Sigmoid colon (tissue), 7 donors: ENCODE data around the gene CNDP2. TPM values are rescaled to one million over a fixed set of nuclear protein-coding genes. Genes with fewer than 3 reads are reported as not detected.

ENCODE experiments used
- DNase-seq: peaks from one replicate; pipeline ENCODE4 v3.0.0-alpha.2; 2019
- H3K27ac ChIP-seq, 4 donors: fragments of 200-600 bp; sonication (generic); one replicate each; pipeline ENCODE4 v1.5.1; 2016 to 2019; ENCODE audit warnings: mild to moderate bottlenecking in 1 of 4
- H3K27me3 ChIP-seq, 3 donors: fragments of 200-600 bp; sonication (generic); one replicate each; pipeline ENCODE4 v1.5.1; 2019; ENCODE audit warnings: mild to moderate bottlenecking in 1 of 3
- H3K36me3 ChIP-seq, 4 donors: fragments of 200-600 bp; sonication (generic); one replicate each; pipeline ENCODE4 v1.5.1; 2016 to 2019
- H3K4me1 ChIP-seq, 4 donors: fragments of 200-600 bp; sonication (generic); one replicate each; pipeline ENCODE4 v1.5.1; 2017 to 2019
- H3K4me3 ChIP-seq, 4 donors: fragments of 200-600 bp; sonication (generic); one replicate each; pipeline ENCODE4 v1.5.1; 2017 to 2019; ENCODE audit warnings: mild to moderate bottlenecking in 2 of 4, moderate library complexity in 1 of 4
- H3K9me3 ChIP-seq, 4 donors: fragments of 200-600 bp in 3 of 4; sonication (generic) in 3 of 4; one replicate each; pipeline versions ENCODE4 v1.5.1 to v1.6.1; 2013 to 2019
- CTCF ChIP-seq, 4 experiments: fragments of 450-650 bp in 3 of 4; fragments of 200-600 bp in 1 of 4; IDR thresholded peaks; one replicate each; pipeline ENCODE4 v1.5.1; 2016 to 2019; ENCODE audit warnings: antibody characterized with exemption in 4 of 4, mild to moderate bottlenecking in 3 of 4, moderate library complexity in 2 of 4
- EP300 ChIP-seq, 4 donors: sonication (generic); formaldehyde crosslinking; IDR thresholded peaks; one replicate each; pipeline ENCODE4 v1.6.1; 2017; ENCODE audit warnings: antibody characterized with exemption in 4 of 4
- POLR2A ChIP-seq, 2 donors: fragments of 450-650 bp; IDR thresholded peaks; one replicate each; pipeline ENCODE4 v1.6.1; 2016; ENCODE audit warnings: antibody characterized with exemption in 2 of 2, mild to moderate bottlenecking in 2 of 2, moderate library complexity in 2 of 2
- POLR2AphosphoS5 ChIP-seq, 4 donors: sonication (generic); formaldehyde crosslinking; IDR thresholded peaks; one replicate each; pipeline ENCODE4 v1.6.1; 2017; ENCODE audit warnings: antibody characterized with exemption in 4 of 4
- WGBS, 2 donors: extraction: QIAGEN DNeasy Blood & Tissue Kit; methylation state at CpG; one replicate each; pipeline ENCODE4 v1.1.7; 2013; 5-methylcytosine and 5-hydroxymethylcytosine counted together
- intact Hi-C: fragments of 100-400 bp; cut with DNase I; formaldehyde crosslinking; loops from one replicate; pipeline ENCODE4 v1.15.1; 2023
- polyA plus RNA-seq, 3 donors: library from polyadenylated mRNA; stranded (reverse); fragments of 200-250 nt; gene quantifications; one replicate each; pipeline ENCODE4 v1.2.3, GENCODE V29; 2013
- total RNA-seq, 4 donors: library from RNA; depleted of rRNA; stranded (reverse); fragments of >200 nt; gene quantifications; one replicate each; pipeline ENCODE4 v1.1.0, GENCODE V29; 2016
- donor health status: healthy with polysubstance abuse.
- donor health status: Bipolar disorder and iron deficiency.
- donor health status: healthy.

CNDP2 gene
- total and polyA plus RNA-seq, 7 donors = 29.3 to 179 (median 53.5) TPM

GRCh38 chr18:74493689-74494088 is 2.5 kb upstream of the CNDP2 start:
- intact Hi-C loops = no loop called here
- TF ChIP-seq CTCF (IDR thresholded peaks at IDR 0.05) (peak in 3 of 4 experiments; percentile 50 to 71 (median 60)), EP300 (IDR thresholded peaks at IDR 0.05) (no peak)
- whole genome bisulfite sequencing, 2 donors = 30 to 62% methylated on average over 1 of the region's 1 CpG

GRCh38 chr18:74494514-74494913 is 1.6 kb upstream of the CNDP2 start:
- intact Hi-C loops = no loop called here
- WGBS, 2 donors = 22 to 66% methylated on average over 1 of the region's 1 CpG
- peaks cover 0 to 18% (median 9%) of the 10 kb centered on the region in 4 donors for H3K4me1 ChIP-seq

More at GRCh38 chr18:74493689-74494088, 2.5 kb upstream of the CNDP2 start:
- H3K4me3 ChIP-seq = no peak overlapping the region
- no peak for DNase-seq
- H3K27me3 ChIP-seq = no peaks in the 10 kb centered on the region
- no peak overlapping the region for H3K27ac ChIP-seq
- H3K9me3 ChIP-seq = peaks cover 0 to 2% (median 0%) of the 10 kb centered on the region in 4 donors
- H3K36me3 ChIP-seq = no peaks in the 10 kb centered on the region
- peaks cover 0 to 18% (median 5%) of the 10 kb centered on the region in 4 donors for H3K4me1 ChIP-seq

GRCh38 chr18:74496508-74497323 is 553 bp downstream of the CNDP2 start:
- H3K36me3 ChIP-seq = peaks cover 0 to 8% (median 3%) of the 10 kb centered on the region in 4 donors
- H3K4me3 ChIP-seq = peak overlapping the region; percentile 63 to 96 (median 84)
- H3K9me3 ChIP-seq = peaks cover 0 to 2% (median 0%) of the 10 kb centered on the region in 4 donors
- H3K27ac ChIP-seq = peak overlapping the region; percentile 87 to 92 (median 90)
- TF ChIP-seq POLR2A (IDR thresholded peaks at IDR 0.05) (peak in 1 of 2 donors; percentile 4), EP300 (IDR thresholded peaks at IDR 0.05) (no peak), CTCF (IDR thresholded peaks at IDR 0.05) (peak in 1 of 4 experiments; percentile 15)
- peak; percentile 85 for DNase-seq
- intact Hi-C loops = loop anchor here (1.0 to 5.0 kb wide), 5 partner anchors 100 to 348 kb away; partner anchors contain the start of genes TIMM21 and ZNF407
- H3K4me1 ChIP-seq = peaks cover 0 to 18% (median 9%) of the 10 kb centered on the region in 4 donors
- 2 to 5% methylated on average over 48 of the region's 48 CpGs for WGBS, 2 donors
- no peaks in the 10 kb centered on the region for H3K27me3 ChIP-seq

More at GRCh38 chr18:74494514-74494913, 1.6 kb upstream of the CNDP2 start:
- no peak for TF ChIP-seq CTCF (IDR thresholded peaks at IDR 0.05)
- no peak for TF ChIP-seq POLR2A (IDR thresholded peaks at IDR 0.05)
- TF ChIP-seq POLR2AphosphoS5 (IDR thresholded peaks at IDR 0.05) = no peak
- TF ChIP-seq EP300 (IDR thresholded peaks at IDR 0.05) = no peak
- H3K27me3 ChIP-seq = no peaks in the 10 kb centered on the region
- H3K36me3 ChIP-seq = no peaks in the 10 kb centered on the region
- peaks cover 0 to 2% (median 0%) of the 10 kb centered on the region in 4 donors for H3K9me3 ChIP-seq
- no peak overlapping the region for H3K4me3 ChIP-seq
- no peak for DNase-seq
- no peak overlapping the region for H3K27ac ChIP-seq

GRCh38 chr18:74497324-74497676 is 1.1 kb downstream of the CNDP2 start:
- intact Hi-C loops = loop anchor here (2.0 to 5.0 kb wide), 3 partner anchors 100 to 300 kb away; partner anchors contain the start of gene ZNF407
- WGBS, 2 donors = 82 to 87% methylated on average over 8 of the region's 8 CpGs

More at GRCh38 chr18:74497324-74497676, 1.1 kb downstream of the CNDP2 start:
- H3K36me3 ChIP-seq = peaks cover 0 to 14% (median 6%) of the 10 kb centered on the region in 4 donors
- no peak for DNase-seq
- no peaks in the 10 kb centered on the region for H3K9me3 ChIP-seq
- H3K27me3 ChIP-seq = no peaks in the 10 kb centered on the region
- H3K27ac ChIP-seq = peak overlapping the region in 3 of 4 donors; percentile 87 to 92 (median 89)
- peak overlapping the region in 1 of 4 donors; percentile 94 for H3K4me3 ChIP-seq
- TF ChIP-seq POLR2A (IDR thresholded peaks at IDR 0.05) (no peak), CTCF (IDR thresholded peaks at IDR 0.05) (no peak), EP300 (IDR thresholded peaks at IDR 0.05) (no peak), POLR2AphosphoS5 (IDR thresholded peaks at IDR 0.05) (no peak)
- H3K4me1 ChIP-seq = peaks cover 0 to 18% (median 9%) of the 10 kb centered on the region in 4 donors
